NCI-H1417 treated with DMSO at 0.1 percent for 48 hours (cell line): ENCODE results near the gene CLK4.
"Not testable (repeated sequence)": the region's sequence is repeated elsewhere in the genome, so short reads cannot be mapped to it uniquely, and the experiment has no call there.

Source experiments
- DNase-seq: peaks from one replicate; lab custom pipeline; 2025; lab: John Stamatoyannopoulos, UW

Gene CLK4

GRCh38 chr5:178587763-178588611, 38.9 kb downstream of the CLK4 start:
- no peak for DNase-seq

GRCh38 chr5:178586396-178586795, 40.5 kb downstream of the CLK4 start:
- DNase-seq, result no peak

- not testable (repeated sequence) for DNase-seq
Observed at GRCh38 chr5:178585421-178585820, 41.4 kb downstream of the CLK4 start.

- DNase-seq, result no peak
Observed at GRCh38 chr5:178583279-178583678, 43.6 kb downstream of the CLK4 start.

- no peak for DNase-seq
Observed at GRCh38 chr5:178582291-178582690, 44.6 kb downstream of the CLK4 start.

GRCh38 chr5:178581621-178582020, 45.2 kb downstream of the CLK4 start:
- DNase-seq, result no peak

GRCh38 chr5:178580271-178580955, 46.4 kb downstream of the CLK4 start:
- DNase-seq, result no peak

- DNase-seq, result no peak
Observed at GRCh38 chr5:178577944-178578343, 48.9 kb downstream of the CLK4 start.

GRCh38 chr5:178577376-178577839, 49.4 kb downstream of the CLK4 start:
- DNase-seq, result no peak

- DNase-seq, result no peak
Observed at GRCh38 chr5:178576591-178577351, 50.1 kb downstream of the CLK4 start.

GRCh38 chr5:178573216-178573615, 53.6 kb downstream of the CLK4 start:
- no peak for DNase-seq

- DNase-seq, result no peak
Observed at GRCh38 chr5:178572617-178573016, 54.2 kb downstream of the CLK4 start.

GRCh38 chr5:178569485-178569884, 57.4 kb downstream of the CLK4 start:
- no peak for DNase-seq

GRCh38 chr5:178564811-178565550, 61.9 kb downstream of the CLK4 start:
- DNase-seq, result no peak

- DNase-seq, result no peak
Observed at GRCh38 chr5:178564397-178564796, 62.5 kb downstream of the CLK4 start.

GRCh38 chr5:178563621-178564020, 63.2 kb downstream of the CLK4 start:
- DNase-seq, result no peak

GRCh38 chr5:178561746-178562264, 65.0 kb downstream of the CLK4 start:
- no peak for DNase-seq

GRCh38 chr5:178560911-178561310, 65.9 kb downstream of the CLK4 start:
- DNase-seq, result no peak

- no peak for DNase-seq
Observed at GRCh38 chr5:178557416-178557815, 69.4 kb downstream of the CLK4 start.

- DNase-seq, result no peak
Observed at GRCh38 chr5:178555771-178556211, 71.1 kb downstream of the CLK4 start.

- no peak for DNase-seq
Observed at GRCh38 chr5:178555005-178555404, 71.8 kb downstream of the CLK4 start.

GRCh38 chr5:178554311-178554710, 72.5 kb downstream of the CLK4 start:
- DNase-seq, result no peak
